SW 1271 (cell line): Measurements from ENCODE around the gene ZNFX1.

Source experiments
- DNase-seq, 2 experiments: peaks; one replicate each; lab custom pipeline; 2025; lab: John Stamatoyannopoulos, UW

The ZNFX1 gene

GRCh38 chr20:49292010-49292409 is 14.2 kb upstream of the ZNFX1 start:
- DNase-seq = no peak

GRCh38 chr20:49291200-49291599 is 13.3 kb upstream of the ZNFX1 start:
- no peak for DNase-seq

- DNase-seq = no peak
Measured at GRCh38 chr20:49290608-49291191, 12.8 kb upstream of the ZNFX1 start.

- no peak for DNase-seq
Measured at GRCh38 chr20:49288784-49289696, 11.2 kb upstream of the ZNFX1 start.

GRCh38 chr20:49288250-49288751 is 10.4 kb upstream of the ZNFX1 start:
- no peak for DNase-seq

- DNase-seq = peak in 1 of 2 experiments; percentile 23
Measured at GRCh38 chr20:49287555-49288249, 9.8 kb upstream of the ZNFX1 start.

GRCh38 chr20:49286689-49287551 is 9.1 kb upstream of the ZNFX1 start:
- no peak for DNase-seq

GRCh38 chr20:49285813-49286494 is 8.1 kb upstream of the ZNFX1 start:
- no peak for DNase-seq

GRCh38 chr20:49285233-49285668 is 7.4 kb upstream of the ZNFX1 start:
- no peak for DNase-seq

GRCh38 chr20:49284818-49285217 is 7.0 kb upstream of the ZNFX1 start:
- DNase-seq = no peak

GRCh38 chr20:49283703-49284625 is 6.1 kb upstream of the ZNFX1 start:
- no peak for DNase-seq

- no peak for DNase-seq
Measured at GRCh38 chr20:49283176-49283702, 5.4 kb upstream of the ZNFX1 start.

GRCh38 chr20:49282584-49283171 is 4.8 kb upstream of the ZNFX1 start:
- no peak for DNase-seq

- no peak for DNase-seq
Measured at GRCh38 chr20:49281913-49282467, 4.1 kb upstream of the ZNFX1 start.

GRCh38 chr20:49281059-49281912 is 3.4 kb upstream of the ZNFX1 start:
- DNase-seq = no peak

- no peak for DNase-seq
Measured at GRCh38 chr20:49280463-49281058, 2.7 kb upstream of the ZNFX1 start.

- no peak for DNase-seq
Measured at GRCh38 chr20:49279677-49280462, 2.0 kb upstream of the ZNFX1 start.
